ENCODE data around the gene DR1. TPM values are rescaled to one million over a fixed set of nuclear protein-coding genes. Genes with fewer than 3 reads are reported as not detected.

The DR1 gene
- total RNA-seq, 1 experiment from 2014 or later = 48.6 TPM

GRCh38 chr1:93344886-93345632 lies 648 bp upstream of the DR1 start:
- ChIA-PET POLR2A (ENCODE audit: unreplicated experiment) (interaction anchor here (0.6 to 1.6 kb wide), 5 partner anchors 18 to 499 kb away, joined by 3 to 21 read pairs (median 4); no protein-coding TSS in a partner anchor), CTCF (interaction anchor here (1.0 to 1.1 kb wide), 2 partner anchors 20 to 40 kb away, joined by 5 to 7 read pairs; no protein-coding TSS in a partner anchor)
- peak overlapping the region; percentile 97 for H3K4me3 ChIP-seq (ENCODE audit: low read length)
- no peaks in the 10 kb centered on the region for H3F3A ChIP-seq (ENCODE audit: low read length, unreplicated experiment)
- H3K9me2 ChIP-seq (replicated peaks; ENCODE audit: low read length) = no peaks in the 10 kb centered on the region
- ATAC-seq = peak; percentile 3
- BruUV-seq (replicated peaks) = TSS peak; percentile 92
- peaks cover 32% of the 10 kb centered on the region for H4K20me1 ChIP-seq (ENCODE audit: low read length)
- peak overlapping the region; percentile 94 for H3K9ac ChIP-seq (ENCODE audit: low read length)
- H3K9me3 ChIP-seq (ENCODE audit: low read length) = no peaks in the 10 kb centered on the region
- no peak for TF ChIP-seq EZH2phosphoT487 (IDR thresholded peaks at IDR 0.05; ENCODE audit: borderline replicate concordance, low read length)
- no peak for TF ChIP-seq CTCF (conservative IDR thresholded peaks at IDR 0.05; ENCODE audit: low read depth, low read length)
- no peak for TF ChIP-seq EZH2 (IDR thresholded peaks at IDR 0.05; ENCODE audit: low read length, unreplicated experiment)
- H3K79me2 ChIP-seq (ENCODE audit: low read length) = peaks cover 57% of the 10 kb centered on the region
- DNase-seq = peak; percentile 35
- peak overlapping the region; percentile 91 for H3K27ac ChIP-seq (ENCODE audit: low read length)
- H3K27me3 ChIP-seq (ENCODE audit: low read length) = no peaks in the 10 kb centered on the region
- intact Hi-C loops (cut with micrococcal nuclease) = loop anchor here (5.0 to 10.0 kb wide), 3 partner anchors 102 to 500 kb away; partner anchors contain the start of genes CCDC18, FNBP1L and TMED5
- H3K36me3 ChIP-seq (ENCODE audit: low read depth, low read length) = no peaks in the 10 kb centered on the region
- H3K4me1 ChIP-seq (ENCODE audit: insufficient read depth, low read length) = peaks cover 13% of the 10 kb centered on the region
- H2AFZ ChIP-seq (ENCODE audit: low read length) = peak overlapping the region; percentile 82
- H3K4me2 ChIP-seq (ENCODE audit: low read length) = peak overlapping the region; percentile 92

GRCh38 chr1:93346421-93346993 lies 800 bp downstream of the DR1 start:
- ChIA-PET POLR2A (ENCODE audit: unreplicated experiment) (interaction anchor here (1.6 kb wide), 1 partner anchor 498 kb away, joined by 3 read pairs; no protein-coding TSS in a partner anchor), CTCF (interaction anchor here (0.7 kb wide), 1 partner anchor 42 kb away, joined by 3 read pairs; no protein-coding TSS in a partner anchor)
- H3K27ac ChIP-seq (ENCODE audit: low read length) = peak overlapping the region; percentile 91
- peaks cover 12% of the 10 kb centered on the region; the same call in 1 of the 2 replicates for H3K4me1 ChIP-seq (ENCODE audit: insufficient read depth, low read length)
- DNase-seq = peak; percentile 24
- no peaks in the 10 kb centered on the region for H3K9me3 ChIP-seq (ENCODE audit: low read length)
- TSS peak; percentile 55 for BruUV-seq (replicated peaks)
- H3K4me3 ChIP-seq (ENCODE audit: low read length) = peak overlapping the region; percentile 97
- peak overlapping the region; percentile 92 for H3K4me2 ChIP-seq (ENCODE audit: low read length)
- peak overlapping the region; percentile 94 for H3K9ac ChIP-seq (ENCODE audit: low read length)
- peaks cover 72% of the 10 kb centered on the region for H3K79me2 ChIP-seq (ENCODE audit: low read length)
- H3F3A ChIP-seq (ENCODE audit: low read length, unreplicated experiment) = no peaks in the 10 kb centered on the region
- H2AFZ ChIP-seq (ENCODE audit: low read length) = peak overlapping the region; percentile 83
- intact Hi-C loops (cut with micrococcal nuclease) = loop anchor here (1.0 to 10.0 kb wide), 4 partner anchors 42 to 498 kb away; partner anchors contain the start of genes CCDC18, FNBP1L and TMED5
- no peaks in the 10 kb centered on the region for H3K27me3 ChIP-seq (ENCODE audit: low read length)
- H3K9me2 ChIP-seq (replicated peaks; ENCODE audit: low read length) = no peaks in the 10 kb centered on the region
- ATAC-seq = peak; percentile 7; the same call in 1 of the 2 replicates
- peaks cover 32% of the 10 kb centered on the region for H4K20me1 ChIP-seq (ENCODE audit: low read length)
- no peak for TF ChIP-seq CTCF (conservative IDR thresholded peaks at IDR 0.05; ENCODE audit: low read depth, low read length)
- no peak for TF ChIP-seq EZH2 (IDR thresholded peaks at IDR 0.05; ENCODE audit: low read length, unreplicated experiment)
- no peak for TF ChIP-seq EZH2phosphoT487 (IDR thresholded peaks at IDR 0.05; ENCODE audit: borderline replicate concordance, low read length)
- H3K36me3 ChIP-seq (ENCODE audit: low read depth, low read length) = no peaks in the 10 kb centered on the region

All from PC-3 (cell line).